Measurements from ENCODE around the gene COX14.

Gene COX14

DNA sequence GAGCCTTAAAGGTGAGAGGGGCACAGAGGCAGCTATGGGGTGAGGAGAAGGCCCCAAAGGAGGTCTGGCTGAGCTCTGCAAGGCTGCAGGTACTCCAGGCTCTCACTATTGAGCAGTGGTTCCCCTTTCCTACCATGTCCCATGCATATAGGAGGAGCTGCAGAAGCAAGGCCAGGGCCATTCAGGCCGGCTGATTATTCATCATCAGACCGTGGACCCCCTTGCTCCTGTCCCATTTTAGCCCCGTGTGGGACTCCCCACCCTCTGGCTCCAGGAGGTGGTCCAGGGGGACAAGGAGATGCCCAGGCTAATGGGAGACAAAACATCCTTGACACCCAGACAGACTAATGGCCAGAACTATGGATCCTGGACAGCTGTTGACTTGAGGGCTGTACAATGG, 5.1 kb upstream of the COX14 start:
- in situ Hi-C loops (cut with HindIII; ENCODE audit: low sequenced_read_pairs), result loop anchor here (5.0 kb wide), 1 partner anchor 45 kb away; no protein-coding TSS in a partner anchor

- in situ Hi-C loops (cut with HindIII; ENCODE audit: low sequenced_read_pairs), result loop anchor here (5.0 kb wide), 1 partner anchor 45 kb away; no protein-coding TSS in a partner anchor
These were observed 4.4 kb upstream of the COX14 start for GRCh38 chr12:50107416-50108268.

DNA sequence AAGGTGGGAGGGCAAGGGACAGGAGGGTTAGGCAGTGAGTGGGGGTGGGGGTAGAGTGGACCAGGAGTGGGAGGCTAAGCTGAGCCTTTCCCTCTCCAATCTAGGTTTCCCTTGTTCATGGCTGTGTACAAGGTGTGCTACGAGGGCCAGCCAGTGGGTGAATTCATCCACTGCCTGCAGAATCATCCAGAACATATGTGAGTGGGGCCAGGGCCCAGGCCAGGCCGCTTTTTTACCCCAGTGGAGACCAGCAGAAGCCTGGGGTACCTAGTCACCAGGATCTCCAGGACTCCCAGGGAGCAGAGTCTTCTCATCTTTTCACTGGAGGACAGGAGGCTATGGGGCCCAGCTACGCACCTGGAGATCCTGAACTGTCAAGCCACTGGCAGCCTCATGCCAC, 2.7 kb upstream of the COX14 start:
- in situ Hi-C loops (cut with HindIII; ENCODE audit: low sequenced_read_pairs), result loop anchor here (5.0 kb wide), 1 partner anchor 43 kb away; no protein-coding TSS in a partner anchor

- in situ Hi-C loops (cut with HindIII; ENCODE audit: low sequenced_read_pairs), result no loop called here
These were observed 1.8 kb upstream of the COX14 start for GRCh38 chr12:50110127-50110761.

DNA sequence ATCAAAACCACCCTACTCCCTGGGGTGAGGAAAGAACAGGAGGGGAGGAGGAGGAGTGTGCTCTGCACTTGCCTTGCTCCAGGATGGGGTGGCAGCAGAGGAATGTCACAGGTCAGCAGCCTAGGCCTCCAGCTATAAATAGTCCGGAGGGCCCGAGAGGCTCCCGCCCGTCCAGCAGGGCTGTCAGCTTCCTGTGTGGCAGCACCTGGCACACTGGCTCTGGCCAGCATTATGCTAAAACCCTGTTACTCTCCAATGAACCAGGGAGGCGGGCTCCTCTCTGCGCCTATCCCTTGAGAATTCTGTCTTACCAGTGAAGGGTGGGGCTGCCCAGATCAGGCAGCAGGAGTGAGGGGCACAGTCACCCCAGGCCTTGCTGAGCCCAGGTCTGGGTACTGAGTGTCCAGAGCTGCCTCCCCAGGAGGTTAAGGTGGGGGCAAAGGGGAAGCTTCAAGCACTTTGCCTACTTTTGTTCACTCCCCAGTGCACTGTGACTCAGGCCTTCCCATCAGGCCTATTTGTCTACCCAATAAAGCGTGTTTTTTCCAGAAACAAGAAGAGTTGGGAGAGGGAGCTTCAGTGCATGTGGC, 1.2 kb upstream of the COX14 start:
- in situ Hi-C loops (cut with HindIII; ENCODE audit: low sequenced_read_pairs), result no loop called here

- in situ Hi-C loops (cut with HindIII; ENCODE audit: low sequenced_read_pairs), result no loop called here
These were observed 692 bp upstream of the COX14 start for GRCh38 chr12:50111395-50111692.

DNA sequence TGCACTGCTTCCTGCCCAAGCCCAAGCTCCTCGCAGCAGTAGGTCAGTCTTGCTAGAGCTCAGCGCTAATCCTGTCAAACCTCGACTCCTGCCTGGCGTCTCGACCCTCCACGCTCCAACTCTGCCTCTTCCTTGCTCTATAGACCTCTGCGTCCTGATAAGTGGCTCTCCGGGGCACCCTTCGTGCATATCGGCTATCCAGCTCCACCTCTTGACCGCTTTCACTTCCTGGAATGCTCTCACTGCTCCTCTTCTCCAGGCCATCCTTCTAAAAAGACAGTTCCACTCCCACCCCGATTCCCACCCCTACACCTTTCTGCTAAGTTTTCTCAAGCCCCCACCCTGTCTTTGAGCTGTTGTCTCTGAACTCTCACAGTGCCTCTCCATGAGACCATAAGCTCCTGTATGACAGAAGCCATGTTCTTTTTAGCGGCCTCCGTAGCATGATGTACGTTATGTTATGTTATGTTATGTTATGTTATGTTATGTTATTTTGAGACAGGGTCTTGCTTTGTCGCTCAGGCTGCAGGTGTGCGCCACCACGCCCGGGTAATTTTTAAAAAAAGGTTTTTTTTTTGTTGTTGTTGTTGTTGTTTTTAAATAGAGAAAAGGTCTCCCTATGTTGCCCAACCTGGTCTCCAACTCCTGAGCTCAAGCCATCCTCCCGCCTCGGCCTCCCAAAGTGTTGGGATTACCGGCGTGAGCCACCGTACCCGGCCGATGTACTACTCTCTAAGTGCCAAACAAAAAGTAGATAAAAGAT, 601 bp downstream of the COX14 start:
- in situ Hi-C loops (cut with HindIII; ENCODE audit: low sequenced_read_pairs), result no loop called here

DNA sequence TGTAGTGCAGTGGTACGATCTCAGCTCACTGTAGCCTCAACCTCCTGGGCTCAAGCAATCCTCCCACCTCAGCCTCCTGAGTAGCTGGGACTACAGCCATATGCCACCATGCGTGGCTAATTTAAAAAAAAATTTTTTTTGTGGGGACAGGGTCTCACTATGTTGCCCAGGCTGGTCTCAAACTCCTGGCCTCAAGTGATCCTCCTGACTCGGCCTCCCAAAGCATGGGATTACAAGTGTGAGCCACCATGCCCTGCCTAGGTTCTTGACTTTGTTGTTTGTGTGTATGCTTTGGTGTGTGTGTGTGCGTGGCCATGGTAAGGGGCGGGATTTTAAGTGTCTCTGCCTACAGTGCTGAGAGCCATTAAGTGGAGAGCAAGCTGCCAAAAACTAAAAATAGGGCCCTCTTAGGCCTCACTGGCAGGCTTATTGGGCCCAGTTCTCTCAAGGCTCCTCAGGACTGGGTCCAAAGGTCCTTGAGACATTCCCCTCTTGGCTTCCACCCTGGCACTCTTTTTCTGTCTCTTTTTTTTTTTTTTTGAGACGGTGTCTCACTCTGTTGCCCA, 5.1 kb downstream of the COX14 start:
- in situ Hi-C loops (cut with HindIII; ENCODE audit: low sequenced_read_pairs), result no loop called here

DNA sequence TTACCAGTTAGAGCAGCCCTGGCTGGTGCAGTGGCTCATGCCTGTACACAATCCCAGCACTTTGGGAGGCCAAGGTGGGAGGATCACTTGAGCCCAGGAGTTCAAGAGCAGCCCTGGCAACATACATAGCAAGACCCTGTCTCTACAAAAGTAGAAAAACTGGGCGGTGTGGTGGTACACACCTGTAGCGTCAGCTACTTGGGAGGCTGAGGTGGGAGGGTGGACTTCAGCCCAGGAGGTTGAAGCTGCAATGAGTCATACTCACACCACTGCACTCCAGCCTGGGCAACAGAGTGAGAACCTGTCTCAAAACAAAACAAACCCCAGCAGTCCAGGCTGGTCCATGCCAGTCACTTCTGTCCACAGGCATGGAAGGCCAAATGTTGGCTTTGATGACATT, 7.4 kb downstream of the COX14 start:
- in situ Hi-C loops (cut with HindIII; ENCODE audit: low sequenced_read_pairs), result no loop called here

DNA sequence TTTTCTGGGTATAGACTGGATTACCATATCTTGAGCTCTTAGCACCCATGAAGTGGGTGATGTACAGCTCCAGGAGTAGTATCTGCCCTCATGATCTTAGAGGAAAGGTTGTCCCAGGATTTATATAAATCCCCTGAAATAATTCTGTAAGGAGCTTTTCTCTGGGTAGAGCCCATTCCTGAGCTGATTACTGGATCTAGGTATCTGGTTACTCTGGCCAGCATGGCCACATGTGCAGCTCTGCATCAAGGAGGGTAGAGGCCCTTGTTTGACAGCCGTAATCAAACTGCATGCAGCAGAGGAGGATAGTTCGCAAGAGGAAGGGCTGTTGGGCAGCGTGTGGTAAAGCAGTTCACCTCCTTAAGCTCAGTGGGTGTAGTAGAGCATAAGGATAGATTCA, 8.5 kb downstream of the COX14 start:
- in situ Hi-C loops (cut with HindIII; ENCODE audit: low sequenced_read_pairs), result no loop called here

GRCh38 chr12:50120953-50121352, 8.9 kb downstream of the COX14 start:
- in situ Hi-C loops (cut with HindIII; ENCODE audit: low sequenced_read_pairs), result no loop called here

GRCh38 chr12:50121641-50122040, 9.6 kb downstream of the COX14 start:
- in situ Hi-C loops (cut with HindIII; ENCODE audit: low sequenced_read_pairs), result no loop called here

DNA sequence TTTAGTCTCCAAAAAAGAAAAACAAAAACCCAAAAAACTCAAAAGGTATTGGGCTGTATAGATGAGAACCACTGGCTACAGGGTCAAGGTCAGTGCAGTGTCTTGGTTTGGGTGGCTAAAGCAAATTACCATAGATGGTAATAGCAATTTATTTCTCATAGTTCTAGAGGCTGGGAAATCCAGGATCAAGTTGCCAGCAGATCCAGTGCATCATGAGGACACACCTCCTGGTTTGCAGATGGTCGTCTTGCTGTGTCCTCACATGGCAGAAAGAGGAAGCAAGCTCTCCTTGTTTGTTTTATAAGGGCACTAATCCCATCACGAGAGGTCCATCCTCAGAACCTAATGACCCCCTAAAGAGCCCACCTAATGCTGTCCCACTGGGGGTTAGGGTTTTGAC, 11.2 kb downstream of the COX14 start:
- in situ Hi-C loops (cut with HindIII; ENCODE audit: low sequenced_read_pairs), result no loop called here

- in situ Hi-C loops (cut with HindIII; ENCODE audit: low sequenced_read_pairs), result no loop called here
These were observed 15.5 kb downstream of the COX14 start for GRCh38 chr12:50127546-50127945.

- in situ Hi-C loops (cut with HindIII; ENCODE audit: low sequenced_read_pairs), result no loop called here
These were observed 17.3 kb downstream of the COX14 start for GRCh38 chr12:50129290-50129689.

GRCh38 chr12:50132505-50133135, 20.6 kb downstream of the COX14 start:
- in situ Hi-C loops (cut with HindIII; ENCODE audit: low sequenced_read_pairs), result no loop called here

- in situ Hi-C loops (cut with HindIII; ENCODE audit: low sequenced_read_pairs), result no loop called here
These were observed 31.0 kb downstream of the COX14 start for GRCh38 chr12:50142993-50143392.

DNA sequence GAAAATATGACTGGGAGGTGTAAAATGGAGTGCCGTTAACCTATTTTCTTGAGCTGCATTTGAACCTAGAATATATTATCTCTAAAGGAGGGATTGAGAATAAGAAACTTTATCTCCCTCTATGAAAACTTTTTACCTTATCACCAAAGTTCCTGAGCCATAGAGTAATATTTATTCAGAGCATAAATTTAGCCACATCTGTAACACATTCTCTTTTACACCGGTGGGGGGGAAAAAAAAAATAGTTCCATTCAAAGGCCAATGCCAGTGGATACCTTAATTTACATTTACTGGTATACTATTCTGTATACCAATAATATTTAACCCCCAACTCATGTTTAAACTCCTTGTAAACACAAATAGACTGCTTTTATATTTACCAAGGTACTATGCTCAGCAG, 33.4 kb downstream of the COX14 start:
- in situ Hi-C loops (cut with HindIII; ENCODE audit: low sequenced_read_pairs), result loop anchor here (5.0 kb wide), 1 partner anchor 52 kb away; no protein-coding TSS in a partner anchor

GRCh38 chr12:50147281-50147680, 35.2 kb downstream of the COX14 start:
- in situ Hi-C loops (cut with HindIII; ENCODE audit: low sequenced_read_pairs), result loop anchor here (5.0 kb wide), 1 partner anchor 50 kb away; no protein-coding TSS in a partner anchor

DNA sequence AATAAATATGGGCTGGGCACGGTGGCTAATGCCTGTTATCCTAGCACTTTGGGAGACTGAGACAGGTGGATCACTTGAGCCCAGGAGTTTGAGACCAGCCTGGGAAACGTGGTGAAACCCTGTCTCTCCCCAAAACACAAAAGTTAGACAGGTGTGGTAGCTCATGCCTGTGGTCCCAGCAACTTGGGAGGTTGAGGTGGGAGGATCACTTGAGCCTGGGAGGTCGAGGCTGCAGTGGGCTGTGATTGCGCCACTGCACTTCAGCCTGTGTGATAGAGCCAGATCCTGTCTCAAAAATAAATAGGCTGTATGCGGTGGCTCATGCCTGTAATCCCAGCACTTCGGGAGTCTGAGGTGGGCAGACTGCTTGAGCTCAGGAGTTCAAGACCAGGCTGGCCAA, 36.0 kb downstream of the COX14 start:
- in situ Hi-C loops (cut with HindIII; ENCODE audit: low sequenced_read_pairs), result loop anchor here (5.0 kb wide), 1 partner anchor 49 kb away; no protein-coding TSS in a partner anchor
